Central memory CD8-positive, alpha-beta T cell (primary cell): ENCODE data around the gene BORCS6.
A peak's percentile ranks its signal among the peaks of the same experiment; 100 is the strongest.

ENCODE experiments used
- ATAC-seq: fragments of 150-1000 bp; cut with Tn5 transposase; replicated peaks from 2 replicates; pipeline ENCODE4 v1.10.0; 2022; ENCODE audit warnings: mild to moderate bottlenecking, moderate FRiP score, moderate number of reproducible peaks; ENCODE audit not compliant: poor library complexity, severe bottlenecking; ENCODE audit errors: extremely low read depth
- DNase-seq, 2 donors: peaks; one replicate each; pipeline ENCODE4 v3.0.0; 2021; ENCODE audit warnings: low spot score in 2 of 2
- H3K27ac Mint-ChIP-seq: one replicate; pipeline ENCODE4 v1.8.0; 2022; ENCODE audit warnings: low read depth, mild to moderate bottlenecking, moderate library complexity, mixed read lengths
- H3K27me3 Mint-ChIP-seq: one replicate; pipeline ENCODE4 v1.8.0; 2022; ENCODE audit warnings: mixed read lengths
- H3K36me3 Mint-ChIP-seq: one replicate; pipeline ENCODE4 v1.8.0; 2022; ENCODE audit warnings: mild to moderate bottlenecking, moderate library complexity, mixed read lengths; ENCODE audit not compliant: insufficient read depth
- H3K4me1 Mint-ChIP-seq: one replicate; pipeline ENCODE4 v1.8.0; 2022; ENCODE audit warnings: mixed read lengths
- H3K4me3 Mint-ChIP-seq: one replicate; pipeline ENCODE4 v1.8.0; 2022; ENCODE audit warnings: mild to moderate bottlenecking, moderate library complexity, mixed read lengths
- H3K9me3 Mint-ChIP-seq: one replicate; pipeline ENCODE4 v1.8.0; 2022; ENCODE audit warnings: mixed read lengths

The BORCS6 gene

DNA sequence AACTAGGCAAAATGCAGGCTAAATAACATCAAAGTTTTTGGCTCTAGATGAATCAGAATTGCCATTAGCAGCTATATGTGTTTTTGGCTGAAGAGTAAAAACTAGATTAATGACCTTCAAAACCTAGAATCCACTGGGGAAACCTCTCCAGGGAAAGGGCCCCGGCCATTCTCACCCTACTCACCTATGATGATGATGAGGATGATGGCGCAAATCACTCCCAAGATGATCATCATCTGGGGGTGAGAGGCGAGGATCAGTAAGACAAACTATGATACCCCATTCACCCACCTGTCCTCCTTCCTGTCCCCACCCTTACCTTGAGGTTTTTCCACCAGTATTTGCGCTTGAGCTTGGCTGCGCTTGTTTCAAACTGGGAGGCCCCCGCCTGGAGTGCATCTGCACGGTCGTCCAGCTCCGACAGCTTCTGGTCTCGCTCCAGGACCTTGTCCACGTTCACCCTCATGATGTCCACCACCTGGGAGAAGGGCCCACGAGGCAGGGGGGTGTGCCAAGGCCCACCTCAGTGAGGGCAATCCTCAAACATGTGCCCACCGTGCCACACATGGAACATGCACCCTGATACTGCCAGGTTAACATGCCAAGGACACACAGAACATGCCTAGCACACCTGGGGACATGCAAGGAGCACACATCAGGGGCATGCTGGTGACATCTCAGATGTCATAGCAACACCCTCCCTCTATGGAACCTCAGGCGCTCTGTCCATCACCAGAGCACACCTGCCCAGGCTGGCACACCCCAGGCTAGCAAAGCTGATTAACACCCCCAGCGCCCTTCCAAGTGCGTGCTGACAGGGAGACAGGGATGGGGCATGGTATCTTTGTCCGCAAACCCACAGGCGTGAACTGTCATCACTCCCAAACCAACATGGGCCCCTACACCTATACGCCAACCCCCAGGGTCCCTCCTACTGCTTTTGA, 28.4 kb downstream of the BORCS6 start:
- H3K36me3 Mint-ChIP-seq, result peaks cover 53% of the 10 kb centered on the region

DNA sequence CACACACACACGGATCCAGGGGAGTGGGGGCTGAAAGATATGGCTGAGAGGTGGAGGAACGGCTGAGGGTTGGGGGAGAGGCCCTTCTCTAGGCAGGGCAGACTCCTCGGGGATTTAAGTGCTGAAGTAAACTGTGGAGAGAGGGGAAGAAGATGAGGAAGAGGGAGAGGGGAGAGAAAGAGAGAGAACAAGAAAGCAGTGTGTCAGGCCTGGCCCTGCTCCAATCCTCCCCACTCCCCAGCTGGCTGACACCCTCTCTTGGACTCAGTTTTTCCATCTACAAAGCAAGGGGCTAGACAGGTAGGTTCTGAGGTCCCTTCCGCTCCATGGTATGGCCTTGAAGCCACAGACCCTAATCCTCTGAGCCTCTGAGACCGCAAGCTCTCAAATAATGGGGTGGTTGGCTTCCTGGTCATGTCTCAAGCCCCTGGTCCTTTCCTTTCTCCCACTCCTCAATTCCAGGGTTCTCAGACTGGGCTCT, 29.2 kb downstream of the BORCS6 start:
- H3K27ac Mint-ChIP-seq, result peak overlapping the region; percentile 97
- DNase-seq, result no peak
- peaks cover 53% of the 10 kb centered on the region for H3K36me3 Mint-ChIP-seq

More for the DNA sequence above, 28.4 kb downstream of the BORCS6 start:
- Mint-ChIP-seq H3K4me1 (peaks cover 58% of the 10 kb centered on the region), H3K27me3 (no peaks in the 10 kb centered on the region), H3K27ac (peak overlapping the region; percentile 97), H3K9me3 (no peaks in the 10 kb centered on the region), H3K4me3 (peak overlapping the region; percentile 88)
- DNase-seq (no peak), ATAC-seq (no peak)

DNA sequence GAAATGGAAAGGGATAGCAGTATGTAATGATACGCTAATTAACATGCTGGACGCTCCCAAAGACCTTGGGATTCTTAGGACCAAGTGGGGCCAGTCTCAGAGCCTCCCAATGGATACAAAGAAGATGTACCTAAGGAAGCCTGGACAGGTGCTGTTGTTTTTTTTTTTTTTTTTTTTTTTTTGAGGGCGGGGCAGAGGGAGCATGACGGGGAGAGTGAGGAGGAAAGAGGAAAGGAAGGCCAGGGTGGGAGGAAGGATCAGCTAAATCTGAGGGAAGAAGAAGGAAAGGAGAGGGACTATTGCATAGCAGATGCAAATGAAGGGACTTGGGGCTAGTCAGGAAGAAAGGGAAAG, 29.8 kb downstream of the BORCS6 start:
- H3K27ac Mint-ChIP-seq, result peak overlapping the region; percentile 97
- ATAC-seq (no peak), DNase-seq (no peak)
- H3K9me3 Mint-ChIP-seq, result no peaks in the 10 kb centered on the region
- H3K4me1 Mint-ChIP-seq, result peaks cover 57% of the 10 kb centered on the region
- H3K4me3 Mint-ChIP-seq, result peak overlapping the region; percentile 88
- H3K27me3 Mint-ChIP-seq, result no peaks in the 10 kb centered on the region
- H3K36me3 Mint-ChIP-seq, result peaks cover 57% of the 10 kb centered on the region

More for the DNA sequence above, 29.2 kb downstream of the BORCS6 start:
- no peaks in the 10 kb centered on the region for H3K27me3 Mint-ChIP-seq
- H3K4me3 Mint-ChIP-seq, result peak overlapping the region; percentile 88
- no peak for ATAC-seq
- H3K9me3 Mint-ChIP-seq, result no peaks in the 10 kb centered on the region
- H3K4me1 Mint-ChIP-seq, result peaks cover 58% of the 10 kb centered on the region

DNA sequence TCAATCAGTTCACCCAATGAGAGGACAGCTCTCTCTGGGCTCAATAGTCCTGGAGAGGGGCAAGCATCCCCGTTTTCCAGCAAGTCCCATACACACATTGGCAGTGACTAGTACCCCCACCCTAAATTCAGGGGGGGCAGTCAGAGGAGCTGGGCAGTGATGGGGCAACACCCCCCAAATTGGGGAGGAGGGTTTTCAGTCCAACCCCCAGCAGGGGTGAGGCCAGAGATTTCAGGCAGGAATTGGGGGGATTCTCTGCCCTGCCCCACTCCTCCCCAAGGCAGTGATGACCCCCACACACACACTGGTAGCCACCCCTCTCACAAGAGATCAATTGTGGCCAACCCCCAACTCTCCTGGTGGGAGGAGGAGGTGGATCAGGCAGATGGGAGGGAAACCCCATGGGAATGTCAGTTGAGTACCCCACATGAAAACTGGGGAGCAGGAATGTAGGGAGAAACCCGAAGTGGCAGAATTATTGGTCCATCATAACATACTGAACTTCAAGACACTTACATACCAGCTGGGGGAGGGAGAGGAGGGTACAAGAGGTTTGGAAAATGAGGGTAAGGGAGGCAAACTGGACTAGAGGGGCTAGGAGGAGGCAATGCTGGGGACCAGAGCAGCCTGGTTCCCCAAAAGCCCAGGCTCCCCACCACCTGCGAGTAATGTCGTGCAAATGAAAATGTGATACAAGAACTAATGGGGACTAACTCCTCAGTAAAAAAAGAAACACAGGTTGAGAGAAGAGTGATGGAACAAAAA, 30.3 kb downstream of the BORCS6 start:
- peaks cover 52% of the 10 kb centered on the region for H3K4me1 Mint-ChIP-seq
- no peak for ATAC-seq
- peak overlapping the region; percentile 88 for H3K4me3 Mint-ChIP-seq
- H3K27ac Mint-ChIP-seq, result peak overlapping the region; percentile 97
- no peaks in the 10 kb centered on the region for H3K9me3 Mint-ChIP-seq
- no peak for DNase-seq
- H3K36me3 Mint-ChIP-seq, result peaks cover 63% of the 10 kb centered on the region
- no peaks in the 10 kb centered on the region for H3K27me3 Mint-ChIP-seq

DNA sequence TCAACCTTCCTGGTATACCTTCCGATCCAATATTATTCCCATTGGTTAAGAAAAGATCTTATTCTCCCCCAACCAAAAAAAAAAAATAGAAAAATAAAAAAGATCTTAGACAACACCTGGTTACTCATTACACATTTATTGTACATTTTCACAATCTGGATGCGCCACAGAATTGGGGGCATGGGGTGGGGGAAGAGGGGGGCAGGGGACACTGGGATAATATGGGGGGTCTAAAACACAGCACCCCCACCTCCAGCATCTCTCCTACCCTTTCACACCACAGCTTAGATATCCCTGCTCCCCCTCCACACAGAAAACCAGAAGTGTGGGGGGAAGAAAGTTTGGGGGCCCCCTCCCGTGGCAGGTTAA, 31.0 kb downstream of the BORCS6 start:
- H3K36me3 Mint-ChIP-seq, result peaks cover 64% of the 10 kb centered on the region
- no peaks in the 10 kb centered on the region for H3K9me3 Mint-ChIP-seq
- no peak for ATAC-seq
- no peaks in the 10 kb centered on the region for H3K27me3 Mint-ChIP-seq
- H3K27ac Mint-ChIP-seq, result peak overlapping the region; percentile 79
- H3K4me1 Mint-ChIP-seq, result peaks cover 45% of the 10 kb centered on the region
- peak overlapping the region; percentile 47 for H3K4me3 Mint-ChIP-seq
- DNase-seq, result no peak

DNA sequence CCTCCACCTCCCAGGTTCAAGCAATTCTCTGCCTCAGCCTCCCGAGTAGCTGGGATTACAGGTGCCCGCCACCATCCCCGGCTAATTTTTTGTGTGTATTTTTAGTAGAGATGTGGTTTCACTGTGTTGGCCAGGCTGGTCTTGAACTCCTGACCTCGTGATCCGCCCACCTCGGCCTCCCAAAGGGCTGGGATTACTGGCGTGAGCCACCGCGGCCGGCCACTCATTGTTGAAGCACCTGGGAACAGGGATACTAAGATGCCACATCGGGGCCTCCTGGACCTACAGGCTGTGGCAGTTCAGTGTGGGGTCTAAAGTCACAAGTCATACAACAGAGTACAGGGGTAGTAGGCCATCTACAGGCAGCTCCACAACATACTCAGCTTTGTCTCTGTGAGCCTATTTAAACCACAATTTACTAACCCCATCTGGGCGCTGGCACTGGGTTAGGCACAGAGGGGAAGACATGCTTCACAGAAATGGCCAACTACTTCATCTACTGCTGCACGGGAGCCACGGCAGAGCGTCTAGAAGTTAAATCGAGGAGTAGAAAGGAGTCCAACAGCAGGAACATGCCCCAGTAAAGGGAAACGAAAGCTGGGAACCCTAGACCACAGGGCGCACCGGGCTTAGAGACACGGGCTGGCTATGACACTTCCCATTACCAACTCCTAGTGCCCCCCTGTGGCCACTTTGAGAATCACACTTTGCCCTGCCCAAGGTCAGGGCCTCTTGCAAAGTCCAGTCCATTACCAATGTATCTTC, 31.5 kb downstream of the BORCS6 start:
- DNase-seq (peak; percentile 82 to 88), ATAC-seq (peak; percentile 3)
- H3K27me3 Mint-ChIP-seq, result no peaks in the 10 kb centered on the region
- peaks cover 40% of the 10 kb centered on the region for H3K4me1 Mint-ChIP-seq
- H3K9me3 Mint-ChIP-seq, result no peaks in the 10 kb centered on the region
- H3K36me3 Mint-ChIP-seq, result peaks cover 64% of the 10 kb centered on the region
- peak overlapping the region; percentile 47 for H3K4me3 Mint-ChIP-seq
- peak overlapping the region; percentile 79 for H3K27ac Mint-ChIP-seq

DNA sequence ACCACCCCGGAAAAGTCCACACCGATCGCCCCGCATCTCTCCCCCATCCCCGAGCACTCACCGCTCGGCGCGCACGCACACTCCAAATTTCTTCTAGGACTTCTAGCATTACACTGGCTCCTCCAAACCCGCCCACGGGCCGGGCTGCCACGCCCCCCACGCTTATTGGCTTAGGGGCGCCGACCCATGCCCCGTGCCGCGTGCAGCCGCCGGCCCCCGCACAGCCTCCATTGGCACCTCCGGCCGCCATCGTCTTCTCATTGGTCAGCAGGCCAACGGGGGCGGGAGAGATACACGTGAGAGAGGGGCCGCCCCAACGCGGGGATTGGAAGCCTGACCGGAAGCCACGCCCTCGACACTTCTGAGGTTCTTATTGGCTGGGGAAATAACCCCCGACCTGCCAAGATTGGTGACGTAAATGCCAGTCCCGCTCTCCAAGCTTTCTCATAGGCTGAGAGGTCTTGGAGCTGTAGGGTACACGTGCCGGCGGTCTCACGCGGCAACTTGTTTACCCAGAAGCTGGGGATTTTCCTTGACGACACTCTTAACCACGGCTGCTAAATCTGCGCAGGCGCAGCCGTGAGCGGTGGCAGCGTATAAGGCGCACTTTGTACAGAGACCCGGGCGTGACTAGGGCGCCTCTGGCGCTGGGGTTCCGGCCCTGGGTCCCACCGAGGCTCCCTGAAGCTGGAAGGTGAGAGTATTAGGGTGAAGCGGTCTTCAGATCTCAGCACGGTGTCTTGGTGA, 33.6 kb downstream of the BORCS6 start:
- ATAC-seq (peak; percentile 74), DNase-seq (peak; percentile 98 to 100)
- Mint-ChIP-seq H3K27ac (no peak overlapping the region), H3K36me3 (peaks cover 72% of the 10 kb centered on the region), H3K4me1 (peaks cover 40% of the 10 kb centered on the region), H3K4me3 (no peak overlapping the region), H3K27me3 (no peaks in the 10 kb centered on the region), H3K9me3 (no peaks in the 10 kb centered on the region)

DNA sequence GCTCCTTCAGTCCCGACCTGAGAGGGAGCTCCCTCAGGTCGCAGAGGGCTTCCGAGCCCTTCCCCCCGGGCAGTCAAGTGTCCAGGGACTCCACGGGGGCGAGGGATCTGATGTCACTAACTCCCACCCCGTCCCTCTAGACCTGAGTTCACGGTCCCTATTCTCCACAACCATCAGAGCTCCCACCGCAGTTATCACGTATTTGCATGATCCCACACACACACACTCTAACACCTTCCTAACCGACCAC, 34.1 kb downstream of the BORCS6 start:
- ATAC-seq (peak; percentile 0), DNase-seq (no peak)
- no peaks in the 10 kb centered on the region for H3K9me3 Mint-ChIP-seq
- peaks cover 37% of the 10 kb centered on the region for H3K4me1 Mint-ChIP-seq
- no peak overlapping the region for H3K4me3 Mint-ChIP-seq
- H3K36me3 Mint-ChIP-seq, result peaks cover 72% of the 10 kb centered on the region
- no peaks in the 10 kb centered on the region for H3K27me3 Mint-ChIP-seq
- H3K27ac Mint-ChIP-seq, result no peak overlapping the region

DNA sequence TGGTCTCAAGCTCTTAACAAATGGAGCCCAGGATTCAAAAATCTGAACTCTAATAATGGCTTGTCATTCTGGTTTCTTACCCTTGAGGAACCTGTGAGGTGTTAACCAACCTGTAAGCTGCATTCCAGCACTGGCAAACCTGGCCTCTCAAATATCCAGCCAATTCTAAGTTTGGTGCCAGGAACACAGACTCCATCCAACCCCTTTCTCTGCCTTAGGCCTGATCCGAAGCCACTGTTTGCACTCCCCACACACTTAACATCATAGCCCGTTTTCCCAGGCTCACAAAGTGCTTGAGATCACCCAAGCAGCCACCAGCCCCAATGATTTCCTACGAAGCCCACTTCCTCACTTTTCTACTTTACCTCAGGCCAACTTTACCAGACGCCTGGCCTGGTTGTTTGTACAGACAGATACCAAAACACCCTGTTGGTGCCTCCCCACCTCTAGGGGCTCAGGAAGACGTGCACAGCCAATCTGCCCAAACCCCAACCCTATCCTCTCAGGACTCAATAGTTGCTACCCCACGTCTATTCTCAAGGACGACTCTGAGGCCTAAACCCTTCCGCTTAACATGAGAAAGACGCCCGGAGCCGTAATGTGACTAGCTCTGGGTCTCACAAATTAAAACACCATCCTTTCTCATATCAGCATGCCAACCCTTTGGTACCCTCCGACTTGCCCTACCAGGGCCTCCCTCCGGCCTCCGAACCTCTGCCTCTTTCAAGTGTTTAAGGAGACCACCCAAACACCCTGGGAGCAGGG, 34.6 kb downstream of the BORCS6 start:
- ATAC-seq, result no peak
- no peak for DNase-seq
- peaks cover 32% of the 10 kb centered on the region for H3K4me1 Mint-ChIP-seq
- no peak overlapping the region for H3K27ac Mint-ChIP-seq
- no peaks in the 10 kb centered on the region for H3K27me3 Mint-ChIP-seq
- H3K36me3 Mint-ChIP-seq, result peaks cover 71% of the 10 kb centered on the region
- no peak overlapping the region for H3K4me3 Mint-ChIP-seq
- no peaks in the 10 kb centered on the region for H3K9me3 Mint-ChIP-seq

DNA sequence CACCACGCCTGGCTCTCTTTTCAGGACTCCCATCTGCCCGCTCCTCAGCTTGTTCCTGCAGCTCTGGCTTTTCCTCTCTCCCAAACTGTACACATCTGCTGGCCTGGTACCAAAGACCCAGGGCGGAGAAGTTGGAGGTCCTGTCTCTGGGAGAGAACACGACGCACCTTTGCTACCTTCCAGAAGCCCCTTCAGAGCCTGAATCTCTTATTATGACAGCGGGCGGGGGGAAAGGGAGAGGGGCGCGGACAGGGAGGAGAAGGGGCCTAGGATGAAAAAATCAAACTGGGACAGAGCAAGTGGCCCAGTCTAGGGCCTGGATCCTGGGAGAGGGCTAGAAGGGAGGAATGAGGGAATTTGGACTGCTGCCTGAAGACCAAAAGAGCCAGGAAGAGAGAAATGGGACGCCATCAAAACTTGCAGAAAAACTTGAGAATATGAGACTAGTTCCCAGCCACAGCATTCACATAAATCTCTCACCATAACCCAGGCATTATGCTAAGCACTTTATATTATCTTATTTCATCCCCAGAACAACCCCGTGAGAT, 35.3 kb downstream of the BORCS6 start:
- Mint-ChIP-seq H3K27ac (no peak overlapping the region), H3K4me3 (no peak overlapping the region), H3K27me3 (no peaks in the 10 kb centered on the region), H3K9me3 (no peaks in the 10 kb centered on the region), H3K4me1 (peaks cover 25% of the 10 kb centered on the region), H3K36me3 (peaks cover 71% of the 10 kb centered on the region)
- no peak for ATAC-seq
- DNase-seq, result no peak

DNA sequence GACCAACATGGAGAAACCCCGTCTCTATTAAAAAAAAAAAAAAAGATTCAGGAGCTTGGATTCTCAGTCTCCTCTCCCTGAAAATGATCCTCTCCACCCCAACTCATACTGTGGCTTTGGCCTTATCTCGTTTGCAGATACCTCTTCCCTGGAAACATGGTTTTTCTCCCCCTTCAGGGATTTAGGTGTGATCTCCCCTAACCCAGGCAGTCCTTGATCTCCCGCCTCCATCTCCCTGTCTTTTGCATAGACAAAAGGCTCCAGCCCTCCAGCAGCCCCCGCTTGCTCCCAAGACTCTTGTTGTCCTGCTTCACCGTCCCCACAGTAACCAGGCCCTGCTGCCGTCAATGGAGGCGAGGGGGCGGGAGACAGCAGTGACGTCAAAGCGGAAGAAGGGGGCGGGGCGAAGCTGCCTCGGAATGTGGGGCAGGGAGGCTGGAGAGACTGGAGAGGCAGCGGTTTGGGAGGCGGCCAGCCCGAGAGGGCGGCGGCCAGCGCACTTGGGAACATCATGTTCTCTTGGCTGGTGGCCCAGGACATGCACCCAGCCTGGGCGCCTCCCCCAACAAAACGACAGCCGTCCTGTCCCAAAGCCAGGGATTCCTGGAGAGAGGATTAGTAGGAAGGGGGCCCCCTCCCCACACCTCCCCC, 35.9 kb downstream of the BORCS6 start:
- no peak overlapping the region for H3K27ac Mint-ChIP-seq
- no peaks in the 10 kb centered on the region for H3K9me3 Mint-ChIP-seq
- peaks cover 71% of the 10 kb centered on the region for H3K36me3 Mint-ChIP-seq
- no peak overlapping the region for H3K4me3 Mint-ChIP-seq
- DNase-seq (peak; percentile 89 to 97), ATAC-seq (peak; percentile 5)
- H3K27me3 Mint-ChIP-seq, result no peaks in the 10 kb centered on the region
- H3K4me1 Mint-ChIP-seq, result peaks cover 21% of the 10 kb centered on the region
